HEK293 (cell line): ENCODE data around the gene DHFR.

Experiments
- CTCF ChIA-PET: fragments of 350-600 bp; formaldehyde crosslinking; extraction: SDS; loops from one replicate; lab custom pipeline; 2021; ENCODE audit warnings: antibody characterized with exemption; lab: Yijun Ruan, JAX
- POLR2A ChIA-PET: fragments of 300-600 bp; formaldehyde crosslinking; extraction: SDS; loops from one replicate; lab custom pipeline; 2020; ENCODE audit warnings: antibody characterized with exemption, inconsistent platforms; lab: Yijun Ruan, JAX
- H3K27ac ChIP-seq: fragments of 200-500 bp; sonication (Bioruptor generic); 2 replicates; pipeline ENCODE4 v1.5.1; 2014; ENCODE audit warnings: low read depth, low read length, control low read depth, inconsistent platforms; ENCODE audit errors: extremely low read depth
- H3K36me3 ChIP-seq, 2 experiments: fragments of 200-500 bp in 1 of 2; sonication (Bioruptor generic) in 1 of 2; 1 replicate in 1 of 2; 2 replicates in 1 of 2; pipeline ENCODE4 v1.5.1; 2014 to 2017; ENCODE audit warnings: inconsistent platforms in 2 of 2, low read length in 2 of 2; ENCODE audit not compliant: control insufficient read depth in 2 of 2, insufficient read depth in 1 of 2
- H3K4me1 ChIP-seq: fragments of 200-500 bp; sonication (Bioruptor generic); 2 replicates; pipeline ENCODE4 v1.5.1; 2014; ENCODE audit warnings: mild to moderate bottlenecking, low read length, inconsistent platforms; ENCODE audit not compliant: control insufficient read depth, insufficient read depth
- H3K4me3 ChIP-seq: 2 replicates; pipeline ENCODE4 v1.5.1; 2011; ENCODE audit warnings: low read depth, mild to moderate bottlenecking, control low read depth, low read length, moderate library complexity
- H3K9me3 ChIP-seq: fragments of 200-500 bp; sonication (Bioruptor generic); 2 replicates; pipeline ENCODE4 v1.5.1; 2014; ENCODE audit warnings: low read depth, low read length, inconsistent platforms; ENCODE audit not compliant: control insufficient read depth, insufficient read depth
- GLI2 ChIP-seq: fragments of 450-650 bp; formaldehyde crosslinking; IDR thresholded peaks from 2 replicates; pipeline ENCODE4; 2017; ENCODE audit warnings: missing biosample characterization, missing genetic modification characterization, low read depth, borderline replicate concordance
- INSM2 ChIP-seq: fragments of 450-650 bp; formaldehyde crosslinking; IDR thresholded peaks from 2 replicates; pipeline ENCODE4 v1.5.1; 2016; ENCODE audit warnings: missing biosample characterization, missing genetic modification characterization
- REST ChIP-seq: fragments of 450-650 bp; formaldehyde crosslinking; IDR thresholded peaks from 2 replicates; pipeline ENCODE4 v1.5.1; 2016; ENCODE audit warnings: missing biosample characterization, missing genetic modification characterization
- TRIM28 ChIP-seq: IDR thresholded peaks from 2 replicates; pipeline ENCODE4 v1.6.1; 2011; ENCODE audit warnings: low read length, control low read depth, borderline replicate concordance
- ZBTB7A ChIP-seq: fragments of 450-650 bp; formaldehyde crosslinking; IDR thresholded peaks from 2 replicates; pipeline ENCODE4 v1.5.1; 2016; ENCODE audit warnings: low read depth, missing biosample characterization, missing genetic modification characterization
- ZFP69B ChIP-seq: fragments of 450-650 bp; formaldehyde crosslinking; IDR thresholded peaks from 2 replicates; pipeline ENCODE4 v1.5.1; 2016; ENCODE audit warnings: missing biosample characterization, missing genetic modification characterization
- ZNF211 ChIP-seq: fragments of 450-650 bp; formaldehyde crosslinking; IDR thresholded peaks from 2 replicates; pipeline ENCODE4 v1.5.1; 2016; ENCODE audit warnings: low read depth, missing biosample characterization, missing genetic modification characterization
- ZNF23 ChIP-seq: fragments of 450-650 bp; formaldehyde crosslinking; IDR thresholded peaks from 2 replicates; pipeline ENCODE4 v1.5.1; 2016; ENCODE audit warnings: missing biosample characterization, missing genetic modification characterization, borderline replicate concordance
- ZNF239 ChIP-seq: fragments of 450-650 bp; formaldehyde crosslinking; IDR thresholded peaks from 2 replicates; pipeline ENCODE4 v1.5.1; 2016; ENCODE audit warnings: missing biosample characterization, missing genetic modification characterization
- ZNF37A ChIP-seq: fragments of 450-650 bp; IDR thresholded peaks from 2 replicates; pipeline ENCODE4 v1.5.1; 2018; ENCODE audit warnings: missing biosample characterization, missing genetic modification characterization
- ZNF391 ChIP-seq: fragments of 450-650 bp; formaldehyde crosslinking; IDR thresholded peaks from 2 replicates; pipeline ENCODE4 v1.5.1; 2016; ENCODE audit warnings: low read depth, missing biosample characterization, missing genetic modification characterization, borderline replicate concordance
- ZNF423 ChIP-seq: fragments of 450-650 bp; formaldehyde crosslinking; IDR thresholded peaks from 2 replicates; pipeline ENCODE4 v1.5.1; 2016; ENCODE audit warnings: missing biosample characterization, missing genetic modification characterization
- ZNF513 ChIP-seq: fragments of 450-650 bp; IDR thresholded peaks from 2 replicates; pipeline ENCODE4 v1.5.1; 2018; ENCODE audit warnings: missing biosample characterization, missing genetic modification characterization
- ZNF548 ChIP-seq: fragments of 450-650 bp; formaldehyde crosslinking; IDR thresholded peaks from 2 replicates; pipeline ENCODE4 v1.5.1; 2016; ENCODE audit warnings: missing biosample characterization, missing genetic modification characterization
- ZNF585B ChIP-seq: fragments of 450-650 bp; formaldehyde crosslinking; IDR thresholded peaks from 2 replicates; pipeline ENCODE4 v1.5.1; 2016; ENCODE audit warnings: missing biosample characterization, missing genetic modification characterization
- ZNF610 ChIP-seq: fragments of 450-650 bp; formaldehyde crosslinking; IDR thresholded peaks from 2 replicates; pipeline ENCODE4 v1.5.1; 2016; ENCODE audit warnings: missing biosample characterization, missing genetic modification characterization, borderline replicate concordance
- ZNF626 ChIP-seq: fragments of 450-650 bp; sonication (Bioruptor Pico); formaldehyde crosslinking; IDR thresholded peaks from 2 replicates; pipeline ENCODE4 v1.5.1; 2018; ENCODE audit warnings: missing biosample characterization, missing genetic modification characterization, inconsistent platforms
- ZNF707 ChIP-seq: fragments of 450-650 bp; formaldehyde crosslinking; IDR thresholded peaks from 2 replicates; pipeline ENCODE4 v1.5.1; 2016; ENCODE audit warnings: missing biosample characterization, missing genetic modification characterization
- ZNF747 ChIP-seq: fragments of 450-650 bp; formaldehyde crosslinking; IDR thresholded peaks from 2 replicates; pipeline ENCODE4 v1.5.1; 2016; ENCODE audit warnings: missing biosample characterization, missing genetic modification characterization
- ZNF768 ChIP-seq: fragments of 450-650 bp; formaldehyde crosslinking; IDR thresholded peaks from 2 replicates; pipeline ENCODE4 v1.5.1; 2018; ENCODE audit warnings: missing biosample characterization, mild to moderate bottlenecking, missing genetic modification characterization
- TF ChIP-seq, protein P1 (sequence below): fragments of 450-650 bp; formaldehyde crosslinking; IDR thresholded peaks from 2 replicates; pipeline ENCODE4 v1.5.1; 2017; ENCODE audit warnings: missing biosample characterization, missing genetic modification characterization
- TF ChIP-seq, protein P2 (sequence below): fragments of 450-650 bp; formaldehyde crosslinking; IDR thresholded peaks from 2 replicates; pipeline ENCODE4 v1.5.1; 2016; ENCODE audit warnings: missing biosample characterization, missing genetic modification characterization

Gene DHFR

DNA sequence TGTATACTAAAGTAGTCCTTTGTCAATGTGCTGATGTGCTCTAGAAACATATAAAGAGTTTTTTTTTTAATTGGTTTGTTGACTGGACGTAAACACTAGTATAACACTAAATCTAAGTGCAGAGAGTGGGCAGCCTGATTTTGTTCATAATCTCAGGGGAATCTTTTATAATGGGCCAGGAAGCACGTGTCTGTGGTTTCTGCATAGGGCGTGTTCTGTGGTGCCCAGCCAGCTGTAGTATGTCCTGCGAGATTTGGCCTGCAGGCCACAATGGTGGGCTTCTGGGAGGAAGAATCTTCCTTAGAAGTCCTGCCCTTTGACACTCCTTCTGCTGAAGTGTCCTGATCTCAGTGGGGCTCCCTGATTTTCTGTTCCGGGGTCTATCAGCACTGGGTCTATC is 49.0 kb upstream of the DHFR start:
- ChIA-PET CTCF (interaction anchor here (0.7 to 1.2 kb wide), 3 partner anchors 8 to 491 kb away, joined by 3 to 4 read pairs (median 4); no protein-coding TSS in a partner anchor), POLR2A (no interaction called here)
- H3K36me3 ChIP-seq, result peaks cover 8 to 26% of the 10 kb centered on the region in 2 experiments; a peak in 2 of 3 replicates
- H3K4me1 ChIP-seq, result no peaks in the 10 kb centered on the region
- H3K27ac ChIP-seq, result no peak overlapping the region
- TF ChIP-seq TRIM28 (no peak), ZNF585B (no peak), ZBTB7A (tag by site-specific recombination) (no peak), ZNF548 (no peak), ZNF768 (no peak), ZNF626 (tag by site-specific recombination) (no peak), ZNF747 (tag by site-specific recombination) (no peak), ZNF37A (tag by site-specific recombination) (no peak), ZNF513 (tag by site-specific recombination) (no peak)
- TF ChIP-seq, protein P1, sequence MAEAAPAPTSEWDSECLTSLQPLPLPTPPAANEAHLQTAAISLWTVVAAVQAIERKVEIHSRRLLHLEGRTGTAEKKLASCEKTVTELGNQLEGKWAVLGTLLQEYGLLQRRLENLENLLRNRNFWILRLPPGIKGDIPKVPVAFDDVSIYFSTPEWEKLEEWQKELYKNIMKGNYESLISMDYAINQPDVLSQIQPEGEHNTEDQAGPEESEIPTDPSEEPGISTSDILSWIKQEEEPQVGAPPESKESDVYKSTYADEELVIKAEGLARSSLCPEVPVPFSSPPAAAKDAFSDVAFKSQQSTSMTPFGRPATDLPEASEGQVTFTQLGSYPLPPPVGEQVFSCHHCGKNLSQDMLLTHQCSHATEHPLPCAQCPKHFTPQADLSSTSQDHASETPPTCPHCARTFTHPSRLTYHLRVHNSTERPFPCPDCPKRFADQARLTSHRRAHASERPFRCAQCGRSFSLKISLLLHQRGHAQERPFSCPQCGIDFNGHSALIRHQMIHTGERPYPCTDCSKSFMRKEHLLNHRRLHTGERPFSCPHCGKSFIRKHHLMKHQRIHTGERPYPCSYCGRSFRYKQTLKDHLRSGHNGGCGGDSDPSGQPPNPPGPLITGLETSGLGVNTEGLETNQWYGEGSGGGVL, result no peak
- no peak overlapping the region for H3K4me3 ChIP-seq
- H3K9me3 ChIP-seq, result no peaks in the 10 kb centered on the region

DNA sequence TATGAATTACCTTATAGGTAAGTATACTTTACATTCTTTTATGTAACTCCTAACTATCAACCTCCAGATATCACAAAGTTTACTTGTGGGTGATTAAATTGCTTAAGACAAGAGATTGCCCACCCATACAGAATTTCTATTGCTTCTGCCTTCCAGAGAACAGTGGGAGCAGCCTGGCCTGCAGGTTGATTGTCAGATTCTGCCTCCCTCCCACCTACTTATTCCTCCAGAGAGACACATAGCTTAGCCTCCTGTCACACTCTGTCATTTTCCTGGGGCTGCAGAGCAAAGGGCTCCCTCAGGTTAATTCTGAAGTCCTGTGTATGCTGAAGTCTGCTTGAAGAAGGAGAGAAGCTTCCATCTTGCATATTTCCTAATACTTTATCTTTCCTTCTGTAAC is 48.5 kb upstream of the DHFR start:
- no peak overlapping the region for H3K4me3 ChIP-seq
- no peaks in the 10 kb centered on the region for H3K4me1 ChIP-seq
- H3K9me3 ChIP-seq, result no peaks in the 10 kb centered on the region
- ChIA-PET CTCF (interaction anchor here (0.7 to 1.2 kb wide), 2 partner anchors 9 to 183 kb away, joined by 3 to 4 read pairs; no protein-coding TSS in a partner anchor), POLR2A (no interaction called here)
- peaks cover 7 to 26% of the 10 kb centered on the region in 2 experiments; a peak in 2 of 3 replicates for H3K36me3 ChIP-seq
- H3K27ac ChIP-seq, result no peak overlapping the region
- TF ChIP-seq INSM2 (tag by site-specific recombination) (no peak), REST (tag by site-specific recombination) (no peak), ZNF391 (tag by site-specific recombination) (no peak), ZNF610 (no peak), ZFP69B (tag by site-specific recombination) (no peak), ZNF239 (tag by site-specific recombination) (no peak), GLI2 (tag by site-specific recombination) (no peak), ZNF513 (tag by site-specific recombination) (no peak), ZNF707 (tag by site-specific recombination) (no peak), ZNF423 (tag by site-specific recombination) (no peak), ZNF23 (tag by site-specific recombination) (no peak), ZNF211 (tag by site-specific recombination) (no peak)
- TF ChIP-seq, protein P2, sequence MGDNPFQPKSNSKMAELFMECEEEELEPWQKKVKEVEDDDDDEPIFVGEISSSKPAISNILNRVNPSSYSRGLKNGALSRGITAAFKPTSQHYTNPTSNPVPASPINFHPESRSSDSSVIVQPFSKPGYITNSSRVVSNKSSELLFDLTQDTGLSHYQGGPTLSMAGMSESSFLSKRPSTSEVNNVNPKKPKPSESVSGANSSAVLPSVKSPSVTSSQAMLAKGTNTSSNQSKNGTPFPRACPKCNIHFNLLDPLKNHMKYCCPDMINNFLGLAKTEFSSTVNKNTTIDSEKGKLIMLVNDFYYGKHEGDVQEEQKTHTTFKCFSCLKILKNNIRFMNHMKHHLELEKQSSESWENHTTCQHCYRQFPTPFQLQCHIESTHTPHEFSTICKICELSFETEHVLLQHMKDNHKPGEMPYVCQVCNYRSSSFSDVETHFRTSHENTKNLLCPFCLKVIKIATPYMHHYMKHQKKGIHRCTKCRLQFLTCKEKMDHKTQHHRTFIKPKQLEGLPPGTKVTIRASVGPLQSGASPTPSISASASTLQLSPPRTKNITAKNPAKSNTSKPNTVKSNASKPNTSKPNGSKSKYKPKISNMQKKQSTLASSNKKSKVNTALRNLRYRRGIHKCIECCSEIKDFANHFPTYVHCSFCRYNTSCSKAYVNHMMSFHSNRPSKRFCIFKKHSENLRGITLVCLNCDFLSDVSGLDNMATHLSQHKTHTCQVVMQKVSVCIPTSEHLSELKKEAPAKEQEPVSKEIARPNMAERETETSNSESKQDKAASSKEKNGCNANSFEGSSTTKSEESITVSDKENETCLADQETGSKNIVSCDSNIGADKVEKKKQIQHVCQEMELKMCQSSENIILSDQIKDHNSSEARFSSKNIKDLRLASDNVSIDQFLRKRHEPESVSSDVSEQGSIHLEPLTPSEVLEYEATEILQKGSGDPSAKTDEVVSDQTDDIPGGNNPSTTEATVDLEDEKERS (tag by site-specific recombination), result no peak
